HUES48 (cell line): ENCODE data around the gene C12orf76.
"Not testable (repeated sequence)": the region's sequence is repeated elsewhere in the genome, so short reads cannot be mapped to it uniquely, and the experiment has no call there.

Source experiments
- H3K27ac ChIP-seq: one replicate; pipeline ENCODE4 v1.7.0; 2013; ENCODE audit warnings: low read depth, low read length, inconsistent platforms
- H3K27me3 ChIP-seq: 2 replicates; pipeline ENCODE4 v1.6.1; 2013; ENCODE audit warnings: mild to moderate bottlenecking, low read length; ENCODE audit not compliant: control insufficient read depth, insufficient read depth
- H3K36me3 ChIP-seq: 2 replicates; pipeline ENCODE4 v1.6.1; 2013; ENCODE audit warnings: low read length; ENCODE audit not compliant: control insufficient read depth, insufficient read depth
- H3K4me1 ChIP-seq: 2 replicates; pipeline ENCODE4 v1.6.1; 2013; ENCODE audit warnings: mild to moderate bottlenecking, low read length; ENCODE audit not compliant: control insufficient read depth, insufficient read depth
- H3K4me3 ChIP-seq: 2 replicates; pipeline ENCODE4 v1.5.1; 2013; ENCODE audit warnings: mild to moderate bottlenecking, low read depth, low read length
- H3K9ac ChIP-seq: 2 replicates; pipeline ENCODE4 v1.6.1; 2013; ENCODE audit warnings: mild to moderate bottlenecking, low read depth, low read length, moderate library complexity
- H3K9me3 ChIP-seq: 2 replicates; pipeline ENCODE4 v1.6.1; 2013; ENCODE audit warnings: low read length; ENCODE audit not compliant: control insufficient read depth, insufficient read depth

Gene C12orf76

GRCh38 chr12:110062241-110062640 lies 13.9 kb upstream of the C12orf76 start:
- Histone ChIP-seq H3K36me3 (no peaks in the 10 kb centered on the region), H3K27me3 (no peaks in the 10 kb centered on the region), H3K4me1 (no peaks in the 10 kb centered on the region), H3K4me3 (no peak overlapping the region), H3K9me3 (no peaks in the 10 kb centered on the region), H3K27ac (no peak overlapping the region), H3K9ac (no peak overlapping the region)

- Histone ChIP-seq H3K36me3 (no peaks in the 10 kb centered on the region), H3K4me1 (no peaks in the 10 kb centered on the region), H3K9me3 (no peaks in the 10 kb centered on the region), H3K27me3 (no peaks in the 10 kb centered on the region), H3K4me3 (no peak overlapping the region), H3K27ac (no peak overlapping the region), H3K9ac (no peak overlapping the region)
Measured at GRCh38 chr12:110059651-110060000, 11.3 kb upstream of the C12orf76 start.

- no peaks in the 10 kb centered on the region for H3K4me1 ChIP-seq
- H3K27ac ChIP-seq = no peak overlapping the region
- no peaks in the 10 kb centered on the region for H3K36me3 ChIP-seq
- no peaks in the 10 kb centered on the region for H3K27me3 ChIP-seq
- no peak overlapping the region for H3K4me3 ChIP-seq
- no peak overlapping the region for H3K9ac ChIP-seq
- H3K9me3 ChIP-seq = no peaks in the 10 kb centered on the region
Measured at GRCh38 chr12:110058875-110059615, 10.7 kb upstream of the C12orf76 start.

- H3K9me3 ChIP-seq, H3K9ac ChIP-seq, H3K4me3 ChIP-seq, H3K4me1 ChIP-seq, H3K36me3 ChIP-seq, H3K27ac ChIP-seq, H3K27me3 ChIP-seq: not testable (repeated sequence)
Measured at GRCh38 chr12:110056643-110057042, 8.3 kb upstream of the C12orf76 start.

GRCh38 chr12:110055375-110056352 lies 7.3 kb upstream of the C12orf76 start:
- not testable (repeated sequence) for H3K27me3 ChIP-seq, H3K9ac ChIP-seq, H3K9me3 ChIP-seq, H3K4me1 ChIP-seq, H3K4me3 ChIP-seq, H3K36me3 ChIP-seq
- peak overlapping the region; percentile 42 for H3K27ac ChIP-seq

GRCh38 chr12:110050927-110051326 lies 2.6 kb upstream of the C12orf76 start:
- Histone ChIP-seq H3K4me3 (no peak overlapping the region), H3K27me3 (no peaks in the 10 kb centered on the region), H3K9me3 (no peaks in the 10 kb centered on the region), H3K4me1 (no peaks in the 10 kb centered on the region), H3K36me3 (no peaks in the 10 kb centered on the region), H3K9ac (no peak overlapping the region), H3K27ac (no peak overlapping the region)

GRCh38 chr12:110049666-110050065 lies 1.3 kb upstream of the C12orf76 start:
- H3K9ac ChIP-seq, H3K9me3 ChIP-seq, H3K27ac ChIP-seq, H3K4me1 ChIP-seq, H3K27me3 ChIP-seq, H3K4me3 ChIP-seq, H3K36me3 ChIP-seq: not testable (repeated sequence)

- peak overlapping the region; percentile 94 for H3K4me3 ChIP-seq
- H3K27ac ChIP-seq, H3K36me3 ChIP-seq, H3K4me1 ChIP-seq, H3K9me3 ChIP-seq, H3K27me3 ChIP-seq, H3K9ac ChIP-seq: not testable (repeated sequence)
Measured at GRCh38 chr12:110049034-110049433, 712 bp upstream of the C12orf76 start.

- Histone ChIP-seq H3K9ac (0 out of 2 replicates have a peak overlapping the region, but pooled peaks have one; percentile 69), H3K4me1 (0 out of 2 replicates have a peak, but pooled peaks cover 2% of the 10 kb centered on the region), H3K27me3 (no peaks in the 10 kb centered on the region), H3K9me3 (no peaks in the 10 kb centered on the region), H3K27ac (no peak overlapping the region), H3K4me3 (peak overlapping the region; percentile 94), H3K36me3 (peaks cover 2% of the 10 kb centered on the region; the same call in 1 of the 2 replicates)
Measured at GRCh38 chr12:110047297-110047940, 903 bp downstream of the C12orf76 start.

- peaks cover 10% of the 10 kb centered on the region for H3K36me3 ChIP-seq
- no peaks in the 10 kb centered on the region for H3K27me3 ChIP-seq
- H3K27ac ChIP-seq = no peak overlapping the region
- no peak overlapping the region for H3K4me3 ChIP-seq
- H3K4me1 ChIP-seq = 0 out of 2 replicates have a peak, but pooled peaks cover 2% of the 10 kb centered on the region
- H3K9ac ChIP-seq = no peak overlapping the region
- H3K9me3 ChIP-seq = no peaks in the 10 kb centered on the region
Measured at GRCh38 chr12:110046451-110047187, 1.7 kb downstream of the C12orf76 start.
